ENCODE results near the gene PPP1R3D. TPM values are rescaled to one million over a fixed set of nuclear protein-coding genes. Genes with fewer than 3 reads are reported as not detected.

The PPP1R3D gene
- total and polyA plus RNA-seq, 2 of the 8 experiments (the other 6 are each of a cell fraction or from before 2014, with no cell fraction given), result 1.4 to 3.9 TPM

- peak overlapping the region; percentile 78; the same call in 1 of the 2 replicates for H2AFZ ChIP-seq (ENCODE audit: low read length)
- H3K56ac ChIP-seq (replicated peaks; ENCODE audit: insufficient read length, low read depth, low read length), result no peak overlapping the region
- ChIA-PET POLR2A (ENCODE audit: partially characterized antibody) (interaction anchor here (0.9 to 2.3 kb wide), 4 partner anchors 10 to 49 kb away, joined by 3 to 8 read pairs (median 3); no protein-coding TSS in a partner anchor), CTCF (ENCODE audit: partially characterized antibody) (interaction anchor here (0.6 to 1.4 kb wide), 4 partner anchors 10 to 118 kb away, joined by 3 to 6 read pairs (median 4); no protein-coding TSS in a partner anchor)
- H3K4ac ChIP-seq (replicated peaks; ENCODE audit: insufficient read length, low read depth, low read length), result peak overlapping the region; percentile 90
- H2BK12ac ChIP-seq (ENCODE audit: low read depth, low read length), result no peak overlapping the region
- peak overlapping the region; percentile 93 for H4K8ac ChIP-seq (ENCODE audit: extremely low read depth, insufficient read depth, low read length)
- no peak overlapping the region for H3K23ac ChIP-seq (ENCODE audit: insufficient read length)
- H2BK5ac ChIP-seq (ENCODE audit: low read depth, low read length), result no peak overlapping the region
- peaks cover 14% of the 10 kb centered on the region for H3K23me2 ChIP-seq (ENCODE audit: low read depth, low read length)
- WGBS, 2 experiments (ENCODE audit: extremely low coverage in 1 of 2, insufficient coverage in 1 of 2, insufficient read length in 1 of 2, insufficient replicate concordance in 2 of 2, low coverage in 1 of 2, low lambda C conversion rate in 2 of 2, missing lambda C conversion rate in 1 of 2), result 94% methylated on average over 22 of the region's 104 CpGs; no CpG with 5 or more reads in 1 of the 2 experiments
- H2BK120ac ChIP-seq (replicated peaks; ENCODE audit: low read depth, low read length), result no peak overlapping the region
- H3K79me1 ChIP-seq (ENCODE audit: low read depth, low read length), result no peaks in the 10 kb centered on the region
- H3K27ac ChIP-seq (ENCODE audit: low read depth, low read length), result no peak overlapping the region
- H3K14ac ChIP-seq (ENCODE audit: insufficient read length), result no peak overlapping the region
- H3K4me1 ChIP-seq (replicated peaks in 1 of 4; ENCODE audit: control insufficient read depth in 3 of 4, insufficient read depth in 4 of 4, low read length in 3 of 4), result peaks cover 0 to 4% (median 2%) of the 10 kb centered on the region in 4 experiments; a peak in 4 of 7 replicates
- peaks cover 5 to 9% of the 10 kb centered on the region in 2 experiments; a peak in 3 of 4 replicates for H3K9me3 ChIP-seq (ENCODE audit: insufficient read depth in 2 of 2, low read depth in 1 of 2, low read length in 1 of 2)
- no peak overlapping the region for H2BK20ac ChIP-seq (ENCODE audit: low read length)
- H2BK15ac ChIP-seq (ENCODE audit: low read length), result peak overlapping the region; percentile 36; the same call in 1 of the 2 replicates
- DNase-seq (ENCODE audit: low read depth in 1 of 2, low spot score in 2 of 2) (peak in 1 of 2 experiments; percentile 61), FAIRE-seq (no peak)
- H2AK5ac ChIP-seq (ENCODE audit: low read depth, low read length), result no peak overlapping the region
- peaks cover 0 to 12% (median 6%) of the 10 kb centered on the region in 4 experiments; a peak in 4 of 8 replicates for H3K36me3 ChIP-seq (ENCODE audit: control insufficient read depth in 2 of 4, insufficient read depth in 4 of 4, low read length in 3 of 4)
- H3K79me2 ChIP-seq (ENCODE audit: control insufficient read depth in 1 of 2, insufficient read depth in 2 of 2, low read length in 2 of 2), result peaks cover 0 to 5% of the 10 kb centered on the region in 2 experiments; a peak in 1 of 4 replicates
- peaks cover 0 to 7% of the 10 kb centered on the region in 2 experiments for H4K20me1 ChIP-seq (replicated peaks in 1 of 2; ENCODE audit: control insufficient read depth in 1 of 2, insufficient read depth in 2 of 2, low read length in 2 of 2)
- H3K9ac ChIP-seq (replicated peaks in 1 of 4; ENCODE audit: extremely low read depth in 1 of 4, low read depth in 3 of 4, low read length in 3 of 4), result no peak overlapping the region
- H4K5ac ChIP-seq (ENCODE audit: insufficient read length, low read depth, low read length), result no peak overlapping the region
- peaks cover 9 to 20% (median 18%) of the 10 kb centered on the region in 4 experiments for H3K27me3 ChIP-seq (replicated peaks in 1 of 4; ENCODE audit: control insufficient read depth in 3 of 4, extremely low read depth in 1 of 4, insufficient read depth in 3 of 4, low read length in 3 of 4)
- no peak overlapping the region for H3K18ac ChIP-seq (ENCODE audit: extremely low read depth, low read length)
- H3K4me3 ChIP-seq (ENCODE audit: extremely low read depth in 1 of 4, insufficient read depth in 2 of 4, low read depth in 3 of 4, low read length in 4 of 4), result peak overlapping the region; percentile 61 to 88 (median 75); a peak in 7 of 8 replicates
- no peak overlapping the region for H4K91ac ChIP-seq (replicated peaks; ENCODE audit: insufficient read length, low read length)
- peak overlapping the region; percentile 83 to 93 for H3K4me2 ChIP-seq (ENCODE audit: insufficient read depth in 1 of 2, low read depth in 2 of 2, low read length in 2 of 2)
- TF ChIP-seq MAX (IDR thresholded peaks at IDR 0.05) (peak; percentile 98), SAP30 (IDR thresholded peaks at IDR 0.05; ENCODE audit: insufficient read depth, insufficient replicate concordance, low read length) (no peak), HDAC6 (IDR thresholded peaks at IDR 0.05; ENCODE audit: low read depth, low read length) (no peak), SUZ12 (IDR thresholded peaks at IDR 0.05; ENCODE audit: low read length) (no peak), EGR1 (IDR thresholded peaks at IDR 0.05; ENCODE audit: borderline replicate concordance, low read depth, low read length) (no peak), HDAC2 (IDR thresholded peaks at IDR 0.05; ENCODE audit: borderline replicate concordance in 1 of 2, low read depth in 2 of 2, low read length in 2 of 2) (peak in 1 of 2 experiments; percentile 75; a peak in 1 of 4 replicates), KDM5A (IDR thresholded peaks at IDR 0.05; ENCODE audit: low read length) (no peak), PHF8 (conservative IDR thresholded peaks at IDR 0.05; ENCODE audit: low read depth, low read length) (0 out of 2 replicates have a peak, but pooled peaks have one; percentile 12), NANOG (IDR thresholded peaks at IDR 0.05; ENCODE audit: insufficient read depth, low read depth, low read length, poor library complexity, severe bottlenecking) (no peak), TAF1 (IDR thresholded peaks at IDR 0.05; ENCODE audit: low read depth, low read length) (no peak)
Observed at GRCh38 chr20:59939052-59939878, 840 bp downstream of the PPP1R3D start.

Measured in H1 (cell line).